HepG2 (cell line): Measurements from ENCODE around the gene VPS13C. TPM values are rescaled to one million over a fixed set of nuclear protein-coding genes. Genes with fewer than 3 reads are reported as not detected.

ENCODE experiments used
- ATAC-seq: fragments of 200-7000 bp; cut with Tn5 transposase; 3 replicates; pipeline ENCODE4 v1.9.1; 2020; ENCODE audit warnings: mild to moderate bottlenecking, moderate library complexity
- BruUV-seq: library from RNA; stranded (reverse); fragments of 400-500 nt; replicated peaks from 2 replicates; lab custom pipeline; 2021; lab: Mats Ljungman, UMichigan
- CTCF ChIA-PET: fragments of 300-600 bp; formaldehyde crosslinking; extraction: SDS; loops from one replicate; lab custom pipeline; 2021; ENCODE audit warnings: low total read pairs, inconsistent platforms, low intra/inter-chr PET ratio; lab: Yijun Ruan, JAX
- POLR2A ChIA-PET: fragments of 350-600 bp; sonication (Branson Sonifier 250); formaldehyde crosslinking; loops from one replicate; lab custom pipeline; 2020; ENCODE audit warnings: antibody characterized with exemption, inconsistent platforms; lab: Yijun Ruan, JAX
- DNase-seq: peaks from one replicate; pipeline ENCODE4 v3.0.0-alpha.2; 2015; ENCODE audit warnings: low spot score
- FAIRE-seq: peaks from 3 replicates; lab custom pipeline; 2011; peaks lifted over from hg19 to GRCh38; lab: Jason Lieb, UNC
- H2AFZ ChIP-seq: one replicate; pipeline ENCODE4 v1.6.1; 2011; ENCODE audit warnings: low read length, inconsistent platforms
- H3K27ac ChIP-seq: fragments of 300-600 bp; 3 replicates; pipeline ENCODE4 v1.8.0; 2011; ENCODE audit warnings: mixed run types, mild to moderate bottlenecking, mixed read lengths, low read length, inconsistent platforms; ENCODE audit not compliant: insufficient read depth; ENCODE audit errors: extremely low read length
- H3K27me3 ChIP-seq, 2 experiments: fragments of 200-600 bp in 1 of 2; 2 replicates in 1 of 2; 3 replicates in 1 of 2; pipeline versions ENCODE4 v1.6.0 to v1.8.0; 2011; ENCODE audit warnings: low read length in 2 of 2, mild to moderate bottlenecking in 2 of 2, moderate library complexity in 2 of 2, inconsistent platforms in 1 of 2; ENCODE audit not compliant: insufficient read depth in 2 of 2, control insufficient read depth in 1 of 2
- H3K36me3 ChIP-seq, 2 experiments: fragments of 200-600 bp in 1 of 2; replicated peaks in 1 of 2; 2 replicates in 1 of 2; 3 replicates in 1 of 2; pipeline versions ENCODE4 v1.5.1 to v1.8.0; 2011; ENCODE audit warnings: low read length in 2 of 2, inconsistent platforms in 1 of 2; ENCODE audit not compliant: insufficient read depth in 2 of 2, control insufficient read depth in 1 of 2
- H3K4me1 ChIP-seq: 2 replicates; pipeline ENCODE4 v1.5.1; 2012; ENCODE audit warnings: low read length, inconsistent platforms; ENCODE audit not compliant: insufficient read depth
- H3K4me2 ChIP-seq: 2 replicates; pipeline ENCODE4 v1.6.0; 2011; ENCODE audit warnings: low read depth, low read length, inconsistent platforms
- H3K4me3 ChIP-seq, 3 experiments: fragments of 200-600 bp in 1 of 3; sonication (generic), shearing (Covaris generic) in 1 of 3; replicated peaks in 1 of 3; 2 replicates each; pipeline ENCODE4 v1.5.1; 2011 to 2016; ENCODE audit warnings: low read length in 3 of 3, inconsistent platforms in 2 of 3, low read depth in 2 of 3, mild to moderate bottlenecking in 2 of 3, control low read depth in 1 of 3, mixed read lengths in 1 of 3; ENCODE audit not compliant: insufficient read depth in 1 of 3
- H3K79me2 ChIP-seq: one replicate; pipeline ENCODE4 v1.6.1; 2011; ENCODE audit warnings: low read length, inconsistent platforms; ENCODE audit not compliant: insufficient read depth
- H3K9ac ChIP-seq: 2 replicates; pipeline ENCODE4 v1.6.0; 2011; ENCODE audit warnings: mild to moderate bottlenecking, low read depth, low read length, inconsistent platforms; ENCODE audit not compliant: insufficient read depth
- H3K9me3 ChIP-seq: 2 replicates; pipeline ENCODE4 v1.5.1; 2012; ENCODE audit warnings: mild to moderate bottlenecking, low read length
- H4K20me1 ChIP-seq: 2 replicates; pipeline ENCODE4 v1.6.0; 2011; ENCODE audit warnings: inconsistent platforms, mild to moderate bottlenecking, low read length, moderate library complexity; ENCODE audit not compliant: insufficient read depth
- CCDC6 ChIP-seq: sonication (generic); formaldehyde crosslinking; IDR thresholded peaks from 2 replicates; pipeline ENCODE4 v1.8.1; 2022; ENCODE audit warnings: mild to moderate bottlenecking, missing genetic modification reagents, moderate library complexity
- HDAC6 ChIP-seq: fragments of 200-600 bp; sonication (generic); IDR thresholded peaks from 2 replicates; pipeline ENCODE4 v1.7.0; 2017; ENCODE audit warnings: mild to moderate bottlenecking, antibody characterized with exemption, low read length, low read depth
- HNRNPL ChIP-seq: fragments of 200-400 bp; formaldehyde crosslinking; IDR thresholded peaks from 2 replicates; pipeline ENCODE4 v1.6.1; 2017; ENCODE audit warnings: mild to moderate bottlenecking, low read depth, low read length
- MEIS1 ChIP-seq: sonication (generic); formaldehyde crosslinking; IDR thresholded peaks from 2 replicates; pipeline ENCODE4 v1.9.0; 2021; ENCODE audit warnings: mild to moderate bottlenecking, missing genetic modification reagents, moderate library complexity, borderline replicate concordance
- PCBP2 ChIP-seq: fragments of 200-400 bp; formaldehyde crosslinking; optimal IDR thresholded peaks from 2 replicates; pipeline ENCODE3; 2018; ENCODE audit warnings: low read length, low read depth; ENCODE audit not compliant: poor library complexity, severe bottlenecking
- PHF8 ChIP-seq: sonication (generic); formaldehyde crosslinking; IDR thresholded peaks from 2 replicates; pipeline ENCODE4 v1.5.0; 2020; ENCODE audit warnings: missing genetic modification reagents
- TARDBP ChIP-seq: sonication (generic); formaldehyde crosslinking; IDR thresholded peaks from 2 replicates; pipeline ENCODE4 v1.8.0; 2022; ENCODE audit warnings: mild to moderate bottlenecking, missing genetic modification reagents
- TCF7 ChIP-seq: sonication (generic); IDR thresholded peaks from 2 replicates; pipeline ENCODE4 v1.6.1; 2016; ENCODE audit warnings: antibody characterized with exemption, low read depth
- WIZ ChIP-seq: sonication (generic); formaldehyde crosslinking; IDR thresholded peaks from 2 replicates; pipeline ENCODE4 v1.5.1; 2020; ENCODE audit warnings: mild to moderate bottlenecking, missing genetic modification reagents
- ZBTB3 ChIP-seq: sonication (generic); formaldehyde crosslinking; IDR thresholded peaks from 2 replicates; pipeline ENCODE4 v1.4.0; 2020; ENCODE audit warnings: low read depth, mild to moderate bottlenecking, moderate library complexity, missing genetic modification reagents, borderline replicate concordance
- ZC3H4 ChIP-seq: sonication (generic); formaldehyde crosslinking; IDR thresholded peaks from 2 replicates; pipeline ENCODE4 v1.4.0; 2020; ENCODE audit warnings: missing genetic modification reagents, borderline replicate concordance
- ZFP1 ChIP-seq: IDR thresholded peaks from 2 replicates; pipeline ENCODE4 v1.6.1; 2016
- ZNF382 ChIP-seq: sonication (generic); formaldehyde crosslinking; IDR thresholded peaks from 2 replicates; pipeline ENCODE4 v1.5.0; 2020; ENCODE audit warnings: missing genetic modification reagents, mild to moderate bottlenecking, borderline replicate concordance
- ZNF562 ChIP-seq: sonication (generic); formaldehyde crosslinking; IDR thresholded peaks from 2 replicates; pipeline ENCODE4 v1.8.0; 2022; ENCODE audit warnings: missing genetic modification reagents, borderline replicate concordance
- ZNF816 ChIP-seq: sonication (generic); formaldehyde crosslinking; IDR thresholded peaks from 2 replicates; pipeline ENCODE4 v1.8.0; 2022; ENCODE audit warnings: missing genetic modification reagents, mild to moderate bottlenecking, borderline replicate concordance
- WGBS: methylation state at CpG from one replicate; pipeline ENCODE4 v1.1.6; 2017; ENCODE audit warnings: low lambda C conversion rate; 5-methylcytosine and 5-hydroxymethylcytosine counted together
- in situ Hi-C: cut with HindIII; loops from 2 replicates; pipeline ENCODE4 v1.10.0; 2017; ENCODE audit warnings: low pct_unique_long_range_greater_than_20kb; ENCODE audit not compliant: extremely low pct_ligation_motif_present
- intact Hi-C: fragments of 100-400 bp; cut with micrococcal nuclease; formaldehyde crosslinking; loops from one replicate; pipeline ENCODE4 v1.10.0; 2022; ENCODE audit not compliant: unreplicated experiment
- polyA plus RNA-seq, 8 experiments: library from polyadenylated mRNA; depleted of rRNA in 3 of 8; stranded (reverse) in 7 of 8; unstranded in 1 of 8; fragments of >200 nt; fragmentation: Illumina TruSeq in 4 of 8; extraction: Trizol in 4 of 8; gene quantifications; 2 replicates each; pipeline versions ENCODE4 v1.2.1 to v1.2.3, GENCODE V29; 2011 to 2016; ENCODE audit warnings: low read depth in 4 of 8, missing spikeins in 1 of 8, mixed read lengths in 1 of 8; ENCODE audit not compliant: insufficient read depth in 1 of 8
- total RNA-seq, 5 experiments: library from RNA; depleted of rRNA; stranded (reverse); fragments of >200 nt; fragmentation: Illumina TruSeq; extraction: Trizol; gene quantifications; 2 replicates each; pipeline ENCODE4 v1.2.3, GENCODE V29; 2016; ENCODE audit warnings: low read depth in 1 of 5

The VPS13C gene
- total and polyA plus RNA-seq, 2 of the 13 experiments (the other 11 are each of a cell fraction or from before 2014, with no cell fraction given): 10.9 to 26.8 TPM

- TF ChIP-seq PCBP2: no peak
- no peak for TF ChIP-seq MEIS1
- TF ChIP-seq HNRNPL: no peak
- no peak for TF ChIP-seq HDAC6
- TF ChIP-seq ZFP1: no peak
- no peak for TF ChIP-seq TCF7
These were observed 33.0 kb downstream of the VPS13C start (continued) for GRCh38 chr15:62027263-62027565.

DNA sequence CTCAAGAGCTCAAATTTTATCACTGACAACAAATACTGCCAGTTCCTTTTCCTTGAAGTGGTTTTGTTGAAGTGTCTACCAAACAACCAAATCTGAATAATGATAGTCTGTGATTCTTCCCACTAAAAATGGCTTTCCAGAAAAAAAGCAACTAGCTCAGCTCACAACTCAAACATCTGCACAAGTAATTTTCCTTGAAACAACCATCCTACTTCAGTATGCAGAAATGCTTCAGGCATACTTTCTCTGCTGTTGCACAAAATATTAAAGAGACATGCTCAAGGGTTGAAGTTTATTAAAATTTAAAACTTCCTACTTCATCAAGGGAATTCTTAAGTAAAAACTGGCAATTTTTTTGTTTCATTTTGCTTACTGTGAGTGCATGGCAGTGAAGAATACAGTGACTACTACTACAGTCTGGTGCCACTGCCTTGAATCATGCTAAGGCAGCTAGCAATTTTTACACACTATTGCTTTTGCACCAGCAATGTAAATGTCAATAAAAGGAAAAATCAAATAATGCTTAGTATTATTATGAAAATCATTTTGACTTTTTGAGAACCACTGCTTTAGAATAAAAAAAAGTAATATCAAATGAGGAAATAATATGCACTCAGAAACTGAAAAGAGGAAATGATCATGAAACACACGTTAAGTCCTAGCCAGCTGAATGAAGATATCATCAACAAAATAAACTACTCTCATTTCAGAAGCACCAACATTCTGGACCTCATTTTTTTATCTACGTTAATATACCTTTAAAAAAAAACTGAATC, 33.6 kb downstream of the VPS13C start:
- peak; percentile 21 for FAIRE-seq
- no peaks in the 10 kb centered on the region for H4K20me1 ChIP-seq
- H3K4me3 ChIP-seq: no peak overlapping the region
- no peak for DNase-seq
- H3K4me2 ChIP-seq: no peak overlapping the region
- no peak overlapping the region for H3K27ac ChIP-seq
- ChIA-PET CTCF (no interaction called here), POLR2A (no interaction called here)
- in situ Hi-C loops (no loop called here), intact Hi-C loops (no loop called here)
- no peak overlapping the region for H3K9ac ChIP-seq
- no peaks in the 10 kb centered on the region for H3K4me1 ChIP-seq
- H2AFZ ChIP-seq: no peak overlapping the region
- H3K36me3 ChIP-seq: 0 out of 5 replicates have a peak, but pooled peaks cover 0 to 10% of the 10 kb centered on the region in 2 experiments
- TF ChIP-seq WIZ (CRISPR knock-in tag): no peak
- TF ChIP-seq ZNF816 (CRISPR knock-in tag): no peak
- no peak for TF ChIP-seq PHF8
- TF ChIP-seq ZBTB3: no peak
- TF ChIP-seq ZC3H4 (CRISPR knock-in tag): no peak
- TF ChIP-seq CCDC6 (CRISPR knock-in tag): no peak
- TF ChIP-seq ZNF382 (CRISPR knock-in tag): no peak
- no peak for TF ChIP-seq TARDBP (CRISPR knock-in tag)
- no peak for TF ChIP-seq ZNF562
- ATAC-seq: no peak
- no TSS peak for BruUV-seq
- no peaks in the 10 kb centered on the region for H3K79me2 ChIP-seq
- 94% methylated on average over 2 of the region's 2 CpGs for WGBS
- H3K9me3 ChIP-seq: no peaks in the 10 kb centered on the region
- H3K27me3 ChIP-seq: no peaks in the 10 kb centered on the region
